Stimulated activated CD4-positive, alpha-beta T cell treated with anti-CD3 and anti-CD28 coated beads, Interleukin-15, amount 100 ng/mL, for 48 hours (primary cell): Measurements from ENCODE around the gene FOCAD.

Experiments used
- DNase-seq, 2 donors: peaks; one replicate each; pipeline ENCODE4 v3.0.0-alpha.2; 2020; ENCODE audit warnings: low read depth in 2 of 2

Gene FOCAD

GRCh38 chr9:20804489-20805250, 120.6 kb downstream of the FOCAD start:
- no peak for DNase-seq

- DNase-seq = no peak
Observed at GRCh38 chr9:20805766-20806165, 121.7 kb downstream of the FOCAD start.

GRCh38 chr9:20808002-20808401, 123.9 kb downstream of the FOCAD start:
- DNase-seq = no peak

- DNase-seq = no peak
Observed at GRCh38 chr9:20811872-20812271, 127.8 kb downstream of the FOCAD start.

- DNase-seq = no peak
Observed at GRCh38 chr9:20815923-20816703, 132.1 kb downstream of the FOCAD start.

GRCh38 chr9:20823051-20823450, 139.0 kb downstream of the FOCAD start:
- DNase-seq = no peak

- no peak for DNase-seq
Observed at GRCh38 chr9:20831028-20831427, 147.0 kb downstream of the FOCAD start.

GRCh38 chr9:20832775-20833174, 148.7 kb downstream of the FOCAD start:
- no peak for DNase-seq

GRCh38 chr9:20835377-20836286, 151.6 kb downstream of the FOCAD start:
- no peak for DNase-seq

- DNase-seq = no peak
Observed at GRCh38 chr9:20837166-20837565, 153.1 kb downstream of the FOCAD start.

- DNase-seq = no peak
Observed at GRCh38 chr9:20838218-20838617, 154.2 kb downstream of the FOCAD start.

GRCh38 chr9:20844916-20845315, 160.9 kb downstream of the FOCAD start:
- no peak for DNase-seq

- no peak for DNase-seq
Observed at GRCh38 chr9:20848490-20848889, 164.4 kb downstream of the FOCAD start.

- DNase-seq = no peak
Observed at GRCh38 chr9:20853866-20854265, 169.8 kb downstream of the FOCAD start.

- no peak for DNase-seq
Observed at GRCh38 chr9:20854444-20854843, 170.4 kb downstream of the FOCAD start.

- no peak for DNase-seq
Observed at GRCh38 chr9:20863945-20864344, 179.9 kb downstream of the FOCAD start.

GRCh38 chr9:20865347-20865746, 181.3 kb downstream of the FOCAD start:
- no peak for DNase-seq

- no peak for DNase-seq
Observed at GRCh38 chr9:20870115-20870514, 186.1 kb downstream of the FOCAD start.

GRCh38 chr9:20872340-20872977, 188.4 kb downstream of the FOCAD start:
- DNase-seq = no peak

GRCh38 chr9:20873240-20873865, 189.3 kb downstream of the FOCAD start:
- DNase-seq = no peak

GRCh38 chr9:20880271-20880670, 196.2 kb downstream of the FOCAD start:
- DNase-seq = no peak
